ENCODE data around the gene FRMD3. TPM values are rescaled to one million over a fixed set of nuclear protein-coding genes. Genes with fewer than 3 reads are reported as not detected.

FRMD3 gene
- total RNA-seq (2022; extraction: Qiagen RNA extraction), result 4.2 to 6.5 TPM (median 4.4 TPM) in 5 replicates

GRCh38 chr9:83538172-83538889, at the start of gene FRMD3:
Gene FRMD3, minus strand, starts transcription at chr9:83538401. Its CDS starts 170 bp downstream, at chr9:83538231.

Other genes starting within 250 kb of the FRMD3 start
- 5.7 to 8.2 TPM (median 6.9 TPM) in 5 replicates for gene IDNK, start 84.7 kb upstream of the FRMD3 start, total RNA-seq (2022; extraction: Qiagen RNA extraction)
- 98.1 to 114 TPM (median 109 TPM) in 5 replicates for gene UBQLN1, start 169.6 kb upstream of the FRMD3 start, total RNA-seq (2022; extraction: Qiagen RNA extraction)